MM.1S (cell line): Measurements from ENCODE around the gene SCN3B.
"Not testable (repeated sequence)": the region's sequence is repeated elsewhere in the genome, so short reads cannot be mapped to it uniquely, and the experiment has no call there.

ENCODE experiments used
- DNase-seq: peaks from one replicate; pipeline ENCODE4 v3.0.0-alpha.2; 2015
- H2AFZ ChIP-seq: fragments of 300-600 bp; sonication (generic); 2 replicates; pipeline ENCODE4 v1.6.0; 2016; ENCODE audit warnings: antibody characterized with exemption, low read length
- H3F3A ChIP-seq: fragments of 300-600 bp; sonication (generic); 2 replicates; pipeline ENCODE4 v1.6.1; 2016; ENCODE audit warnings: mild to moderate bottlenecking, antibody characterized with exemption, low read length, moderate library complexity, mixed read lengths; ENCODE audit not compliant: insufficient read depth
- H3K27ac ChIP-seq: fragments of 300-600 bp; sonication (generic); 2 replicates; pipeline ENCODE4 v1.5.1; 2016; ENCODE audit warnings: mild to moderate bottlenecking, low read length
- H3K27me3 ChIP-seq: fragments of 300-600 bp; sonication (generic); replicated peaks from 2 replicates; pipeline ENCODE4 v1.6.0; 2016; ENCODE audit warnings: low read length; ENCODE audit not compliant: insufficient read depth
- H3K36me3 ChIP-seq: fragments of 300-600 bp; sonication (generic); replicated peaks from 2 replicates; pipeline ENCODE4 v1.6.1; 2016; ENCODE audit warnings: mild to moderate bottlenecking, low read length, mixed read lengths; ENCODE audit not compliant: insufficient read depth
- H3K4me1 ChIP-seq: fragments of 300-600 bp; sonication (generic); 2 replicates; pipeline ENCODE4 v1.6.1; 2016; ENCODE audit warnings: low read length, mixed read lengths
- H3K4me2 ChIP-seq: fragments of 300-600 bp; sonication (generic); 2 replicates; pipeline ENCODE4 v1.6.0; 2016; ENCODE audit warnings: low read depth, low read length
- H3K4me3 ChIP-seq: fragments of 300-600 bp; sonication (generic); 2 replicates; pipeline ENCODE4 v1.5.1; 2016; ENCODE audit warnings: low read length, mixed read lengths
- H3K79me2 ChIP-seq: fragments of 300-600 bp; sonication (generic); 2 replicates; pipeline ENCODE4 v1.6.1; 2016; ENCODE audit warnings: mixed run types, low read length, mixed read lengths
- H3K9ac ChIP-seq: fragments of 300-600 bp; sonication (generic); 2 replicates; pipeline ENCODE4 v1.6.1; 2016; ENCODE audit warnings: low read length, mixed read lengths
- H3K9me2 ChIP-seq: fragments of 300-600 bp; sonication (generic); replicated peaks from 2 replicates; pipeline ENCODE4 v1.6.1; 2016; ENCODE audit warnings: mild to moderate bottlenecking, low read length, mixed read lengths; ENCODE audit not compliant: insufficient read depth
- H3K9me3 ChIP-seq: fragments of 300-600 bp; sonication (generic); replicated peaks from 2 replicates; pipeline ENCODE4 v1.6.1; 2016; ENCODE audit warnings: mild to moderate bottlenecking, low read length, mixed read lengths; ENCODE audit not compliant: insufficient read depth
- H4K20me1 ChIP-seq: fragments of 300-600 bp; sonication (generic); 2 replicates; pipeline ENCODE4 v1.6.1; 2016; ENCODE audit warnings: mild to moderate bottlenecking, low read length, moderate library complexity, mixed read lengths; ENCODE audit not compliant: insufficient read depth
- CTCF ChIP-seq: fragments of 300-600 bp; sonication (generic); IDR thresholded peaks from 2 replicates; pipeline ENCODE4 v1.5.1; 2016; ENCODE audit warnings: antibody characterized with exemption, low read length, mixed read lengths
- EZH2 ChIP-seq: fragments of 300-600 bp; sonication (generic); optimal IDR thresholded peaks from 2 replicates; pipeline ENCODE3; 2017; ENCODE audit warnings: low read depth, mild to moderate bottlenecking, antibody characterized with exemption, low read length, mixed read lengths
- EZH2phosphoT487 ChIP-seq: fragments of 300-600 bp; sonication (generic); IDR thresholded peaks from 2 replicates; pipeline ENCODE4 v1.6.1; 2018; ENCODE audit warnings: antibody characterized with exemption, low read length

SCN3B gene

GRCh38 chr11:123670081-123670480, 15.7 kb upstream of the SCN3B start:
- Histone ChIP-seq H3K36me3 (no peaks in the 10 kb centered on the region), H3K9me3 (no peaks in the 10 kb centered on the region), H3K9ac (no peak overlapping the region), H3K27ac (no peak overlapping the region), H3K79me2 (no peaks in the 10 kb centered on the region), H2AFZ (no peak overlapping the region), H3K27me3 (no peaks in the 10 kb centered on the region), H3K4me2 (no peak overlapping the region), H3K4me1 (no peaks in the 10 kb centered on the region), H4K20me1 (no peaks in the 10 kb centered on the region), H3K4me3 (no peak overlapping the region), H3K9me2 (no peaks in the 10 kb centered on the region), H3F3A (no peaks in the 10 kb centered on the region)
- no peak for TF ChIP-seq EZH2
- no peak for TF ChIP-seq EZH2phosphoT487
- no peak for TF ChIP-seq CTCF
- DNase-seq, result no peak

GRCh38 chr11:123665306-123665705, 10.9 kb upstream of the SCN3B start:
- TF ChIP-seq EZH2phosphoT487 (no peak), CTCF (no peak), EZH2 (no peak)
- Histone ChIP-seq H3K9me3 (no peaks in the 10 kb centered on the region), H3K4me3 (no peak overlapping the region), H3K36me3 (no peaks in the 10 kb centered on the region), H3K79me2 (no peaks in the 10 kb centered on the region), H3K9me2 (no peaks in the 10 kb centered on the region), H4K20me1 (no peaks in the 10 kb centered on the region), H3F3A (no peaks in the 10 kb centered on the region), H3K27ac (no peak overlapping the region), H3K27me3 (no peaks in the 10 kb centered on the region), H3K4me2 (no peak overlapping the region), H3K9ac (no peak overlapping the region), H3K4me1 (no peaks in the 10 kb centered on the region), H2AFZ (no peak overlapping the region)
- no peak for DNase-seq

GRCh38 chr11:123659965-123660364, 5.5 kb upstream of the SCN3B start:
- not testable (repeated sequence) for H3K4me1 ChIP-seq, H3K27me3 ChIP-seq, H3K9me2 ChIP-seq, H2AFZ ChIP-seq, H3K4me2 ChIP-seq, H3K9me3 ChIP-seq, H3K9ac ChIP-seq, H4K20me1 ChIP-seq, H3F3A ChIP-seq, H3K4me3 ChIP-seq, H3K27ac ChIP-seq, H3K36me3 ChIP-seq, DNase-seq, H3K79me2 ChIP-seq

- Histone ChIP-seq H3K27me3 (no peaks in the 10 kb centered on the region), H3K9ac (no peak overlapping the region), H4K20me1 (no peaks in the 10 kb centered on the region), H3K27ac (no peak overlapping the region), H3K79me2 (no peaks in the 10 kb centered on the region), H3K36me3 (no peaks in the 10 kb centered on the region), H3K4me3 (no peak overlapping the region), H3K4me1 (no peaks in the 10 kb centered on the region), H3K9me3 (no peaks in the 10 kb centered on the region), H3F3A (no peaks in the 10 kb centered on the region), H3K4me2 (no peak overlapping the region), H2AFZ (no peak overlapping the region), H3K9me2 (no peaks in the 10 kb centered on the region)
- no peak for TF ChIP-seq EZH2
- TF ChIP-seq CTCF, result no peak
- TF ChIP-seq EZH2phosphoT487, result no peak
- no peak for DNase-seq
Observed at GRCh38 chr11:123659311-123659710, 4.9 kb upstream of the SCN3B start.
